GM23338 (cell line): ENCODE results near the gene ANKRD11. TPM values are rescaled to one million over a fixed set of nuclear protein-coding genes. Genes with fewer than 3 reads are reported as not detected.

Source experiments
- ATAC-seq: fragments of 200-7000 bp; cut with Tn5 transposase; 3 replicates; pipeline ENCODE4 v1.9.1; 2020
- DNase-seq: peaks from one replicate; pipeline ENCODE4 v3.0.0-alpha.2; 2015; ENCODE audit warnings: low spot score
- H2AFZ ChIP-seq: fragments of 200-600 bp; sonication (generic); 2 replicates; pipeline ENCODE4 v1.8.0; 2016; ENCODE audit warnings: antibody characterized with exemption, mild to moderate bottlenecking, moderate library complexity
- H3F3A ChIP-seq: fragments of 200-600 bp; sonication (generic); replicated peaks from 2 replicates; pipeline ENCODE4 v1.8.0; 2017; ENCODE audit warnings: antibody characterized with exemption, mixed run types, low read depth
- H3K27ac ChIP-seq: fragments of 200-600 bp; sonication (generic); 2 replicates; pipeline ENCODE4 v1.6.1; 2016; ENCODE audit warnings: low read depth
- H3K27me3 ChIP-seq: fragments of 200-600 bp; sonication (generic); 2 replicates; pipeline ENCODE4 v1.8.0; 2016; ENCODE audit warnings: mild to moderate bottlenecking, mixed run types, moderate library complexity; ENCODE audit not compliant: insufficient read depth
- H3K36me3 ChIP-seq: fragments of 200-600 bp; sonication (generic); 2 replicates; pipeline ENCODE4 v1.8.0; 2016; ENCODE audit warnings: mild to moderate bottlenecking; ENCODE audit not compliant: insufficient read depth
- H3K4me1 ChIP-seq: fragments of 200-600 bp; sonication (generic); 2 replicates; pipeline ENCODE4 v1.8.0; 2016; ENCODE audit warnings: mild to moderate bottlenecking, moderate library complexity; ENCODE audit not compliant: insufficient read depth
- H3K4me2 ChIP-seq: fragments of 200-600 bp; sonication (generic); 2 replicates; pipeline ENCODE4 v1.7.1; 2017; ENCODE audit warnings: mixed run types
- H3K4me3 ChIP-seq: fragments of 200-600 bp; sonication (generic); 2 replicates; pipeline ENCODE4 v1.6.1; 2016; ENCODE audit warnings: mixed run types
- H3K79me2 ChIP-seq: fragments of 200-600 bp; sonication (generic); replicated peaks from 2 replicates; pipeline ENCODE4 v1.8.0; 2017; ENCODE audit warnings: mild to moderate bottlenecking; ENCODE audit not compliant: insufficient read depth
- H3K9me2 ChIP-seq: fragments of 200-600 bp; sonication (generic); 2 replicates; pipeline ENCODE4 v1.8.0; 2017; ENCODE audit not compliant: insufficient read depth
- H4K20me1 ChIP-seq: fragments of 200-600 bp; sonication (generic); replicated peaks from 2 replicates; pipeline ENCODE4 v1.8.0; 2017; ENCODE audit warnings: mild to moderate bottlenecking; ENCODE audit not compliant: insufficient read depth
- H3K27ac Mint-ChIP-seq: 2 replicates; pipeline ENCODE4 v1.8.0; 2020; ENCODE audit warnings: inconsistent platforms, mild to moderate bottlenecking, moderate library complexity, mixed read lengths
- H3K27me3 Mint-ChIP-seq: 3 replicates; pipeline ENCODE4 v1.8.0; 2022; ENCODE audit warnings: low read depth, mild to moderate bottlenecking, moderate library complexity, mixed read lengths, inconsistent platforms; ENCODE audit not compliant: insufficient read depth, poor library complexity
- H3K36me3 Mint-ChIP-seq: 3 replicates; pipeline ENCODE4 v1.8.0; 2021; ENCODE audit warnings: low read depth, mild to moderate bottlenecking, inconsistent platforms, moderate library complexity, mixed read lengths
- H3K4me1 Mint-ChIP-seq: 3 replicates; pipeline ENCODE4 v1.8.0; 2020; ENCODE audit warnings: mild to moderate bottlenecking, inconsistent platforms, mixed read lengths
- H3K4me3 Mint-ChIP-seq: 3 replicates; pipeline ENCODE4 v1.8.0; 2021; ENCODE audit warnings: moderate library complexity, mild to moderate bottlenecking, inconsistent platforms, mixed read lengths
- H3K9me3 Mint-ChIP-seq: 3 replicates; pipeline ENCODE4 v1.8.0; 2020; ENCODE audit warnings: moderate library complexity, mild to moderate bottlenecking, inconsistent platforms, mixed read lengths
- CREB1 ChIP-seq: fragments of 250-450 bp; sonication (Bioruptor Pico); IDR thresholded peaks from 2 replicates; pipeline ENCODE4 v1.5.0; 2020; ENCODE audit warnings: low read depth, mild to moderate bottlenecking, moderate library complexity
- ETS1 ChIP-seq: IDR thresholded peaks from 2 replicates; pipeline ENCODE4 v1.6.1; 2016; ENCODE audit warnings: antibody characterized with exemption
- EZH2 ChIP-seq: fragments of 200-600 bp; sonication (generic); IDR thresholded peaks from one replicate; pipeline ENCODE4 v1.8.0; 2017; ENCODE audit warnings: antibody characterized with exemption, mild to moderate bottlenecking, low read depth; ENCODE audit not compliant: unreplicated experiment
- EZH2phosphoT487 ChIP-seq: fragments of 200-600 bp; sonication (generic); IDR thresholded peaks from one replicate; pipeline ENCODE4 v1.8.1; 2018; ENCODE audit warnings: antibody characterized with exemption; ENCODE audit not compliant: unreplicated experiment
- JUNB ChIP-seq: IDR thresholded peaks from one replicate; pipeline ENCODE4 v1.6.1; 2016; ENCODE audit warnings: antibody characterized with exemption; ENCODE audit not compliant: unreplicated experiment
- POLR2AphosphoS5 ChIP-seq: IDR thresholded peaks from 2 replicates; pipeline ENCODE4 v1.6.1; 2016; ENCODE audit warnings: antibody characterized with exemption, low read depth
- STAT1 ChIP-seq: IDR thresholded peaks from one replicate; pipeline ENCODE4 v1.6.1; 2016; ENCODE audit warnings: antibody characterized with exemption; ENCODE audit not compliant: unreplicated experiment
- ZNF114 ChIP-seq: fragments of 250-450 bp; sonication (Bioruptor Pico); IDR thresholded peaks from 2 replicates; pipeline ENCODE4 v1.5.0; 2020; ENCODE audit warnings: mild to moderate bottlenecking, moderate library complexity
- ZNF331 ChIP-seq: fragments of 250-450 bp; sonication (Bioruptor Pico); IDR thresholded peaks from 2 replicates; pipeline ENCODE4 v1.5.0; 2020; ENCODE audit warnings: low read depth, mild to moderate bottlenecking, moderate library complexity
- ZNF462 ChIP-seq: fragments of 250-450 bp; sonication (Bioruptor Pico); IDR thresholded peaks from 2 replicates; pipeline ENCODE4 v1.5.0; 2020; ENCODE audit warnings: mild to moderate bottlenecking, moderate library complexity
- polyA plus RNA-seq: library from polyadenylated mRNA; unstranded; fragments of >200 nt; fragmentation: Nextera tagmentation; extraction: Ambion mirVana; gene quantifications from 2 replicates; pipeline ENCODE4 v1.2.1, GENCODE V29; 2016
- total RNA-seq: library from RNA; depleted of rRNA; stranded (reverse); fragments of >200 nt; shearing (Covaris generic); gene quantifications from 2 replicates; pipeline ENCODE4 v1.2.3, GENCODE V29; 2014
- TF ChIP-seq, protein P1 (sequence below): IDR thresholded peaks from one replicate; pipeline ENCODE4 v1.6.1; 2018; ENCODE audit warnings: antibody characterized with exemption; ENCODE audit not compliant: unreplicated experiment

The ANKRD11 gene
- total and polyA plus RNA-seq, 2 experiments from 2014 or later, result 130 to 159 TPM

GRCh38 chr16:89224665-89225064 is 265.7 kb downstream of the ANKRD11 start (continued):
- TF ChIP-seq ETS1 (no peak), ZNF114 (CRISPR knock-in tag) (no peak), JUNB (no peak), ZNF331 (CRISPR knock-in tag) (no peak)

DNA sequence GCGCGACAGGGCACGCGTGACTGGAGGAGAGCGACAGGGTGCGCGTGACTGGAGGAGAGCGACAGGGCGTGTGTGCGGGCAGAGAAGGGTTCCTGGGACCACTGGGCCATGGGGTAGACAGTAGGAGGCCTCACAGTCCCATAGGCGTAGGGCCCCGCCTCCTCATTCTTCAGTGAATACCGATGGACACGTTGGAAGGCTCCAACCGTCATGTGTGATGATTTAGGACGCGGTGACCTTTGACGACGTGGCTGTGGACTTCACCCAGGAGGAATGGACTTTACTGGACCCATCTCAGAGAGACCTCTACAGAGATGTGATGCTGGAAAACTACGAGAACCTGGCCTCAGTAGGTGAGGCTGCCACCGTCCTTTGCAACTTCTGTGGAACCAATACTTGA is 267.4 kb downstream of the ANKRD11 start:
- ATAC-seq, result no peak
- TF ChIP-seq ETS1, result no peak
- TF ChIP-seq EZH2phosphoT487, result no peak
- TF ChIP-seq STAT1, result no peak
- no peak for TF ChIP-seq CREB1 (CRISPR knock-in tag)
- no peak for TF ChIP-seq POLR2AphosphoS5
- TF ChIP-seq ZNF462 (CRISPR knock-in tag), result no peak
- no peak for TF ChIP-seq ZNF331 (CRISPR knock-in tag)
- TF ChIP-seq ZNF114 (CRISPR knock-in tag), result no peak
- TF ChIP-seq EZH2, result no peak
- TF ChIP-seq JUNB, result no peak
- TF ChIP-seq, protein P1, sequence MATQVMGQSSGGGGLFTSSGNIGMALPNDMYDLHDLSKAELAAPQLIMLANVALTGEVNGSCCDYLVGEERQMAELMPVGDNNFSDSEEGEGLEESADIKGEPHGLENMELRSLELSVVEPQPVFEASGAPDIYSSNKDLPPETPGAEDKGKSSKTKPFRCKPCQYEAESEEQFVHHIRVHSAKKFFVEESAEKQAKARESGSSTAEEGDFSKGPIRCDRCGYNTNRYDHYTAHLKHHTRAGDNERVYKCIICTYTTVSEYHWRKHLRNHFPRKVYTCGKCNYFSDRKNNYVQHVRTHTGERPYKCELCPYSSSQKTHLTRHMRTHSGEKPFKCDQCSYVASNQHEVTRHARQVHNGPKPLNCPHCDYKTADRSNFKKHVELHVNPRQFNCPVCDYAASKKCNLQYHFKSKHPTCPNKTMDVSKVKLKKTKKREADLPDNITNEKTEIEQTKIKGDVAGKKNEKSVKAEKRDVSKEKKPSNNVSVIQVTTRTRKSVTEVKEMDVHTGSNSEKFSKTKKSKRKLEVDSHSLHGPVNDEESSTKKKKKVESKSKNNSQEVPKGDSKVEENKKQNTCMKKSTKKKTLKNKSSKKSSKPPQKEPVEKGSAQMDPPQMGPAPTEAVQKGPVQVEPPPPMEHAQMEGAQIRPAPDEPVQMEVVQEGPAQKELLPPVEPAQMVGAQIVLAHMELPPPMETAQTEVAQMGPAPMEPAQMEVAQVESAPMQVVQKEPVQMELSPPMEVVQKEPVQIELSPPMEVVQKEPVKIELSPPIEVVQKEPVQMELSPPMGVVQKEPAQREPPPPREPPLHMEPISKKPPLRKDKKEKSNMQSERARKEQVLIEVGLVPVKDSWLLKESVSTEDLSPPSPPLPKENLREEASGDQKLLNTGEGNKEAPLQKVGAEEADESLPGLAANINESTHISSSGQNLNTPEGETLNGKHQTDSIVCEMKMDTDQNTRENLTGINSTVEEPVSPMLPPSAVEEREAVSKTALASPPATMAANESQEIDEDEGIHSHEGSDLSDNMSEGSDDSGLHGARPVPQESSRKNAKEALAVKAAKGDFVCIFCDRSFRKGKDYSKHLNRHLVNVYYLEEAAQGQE, result no peak

More for the DNA sequence above, 267.4 kb downstream of the ANKRD11 start:
- no peak overlapping the region for H3K27ac Mint-ChIP-seq
- H3K4me3 Mint-ChIP-seq, result no peak overlapping the region
- Histone ChIP-seq H3K9me2 (no peaks in the 10 kb centered on the region), H3F3A (no peaks in the 10 kb centered on the region), H3K36me3 (peaks cover 27% of the 10 kb centered on the region), H3K4me3 (no peak overlapping the region), H2AFZ (no peak overlapping the region), H3K4me1 (peaks cover 6% of the 10 kb centered on the region; the same call in 1 of the 2 replicates), H3K4me2 (no peak overlapping the region), H3K27me3 (no peaks in the 10 kb centered on the region), H4K20me1 (peaks cover 3% of the 10 kb centered on the region; the same call in 1 of the 2 replicates), H3K79me2 (peaks cover 13% of the 10 kb centered on the region), H3K27ac (no peak overlapping the region)
- H3K9me3 Mint-ChIP-seq, result peaks cover 19% of the 10 kb centered on the region
- DNase-seq, result no peak
- peaks cover 8% of the 10 kb centered on the region for H3K27me3 Mint-ChIP-seq
- no peaks in the 10 kb centered on the region; the same call in 2 of the 3 replicates for H3K4me1 Mint-ChIP-seq
- H3K36me3 Mint-ChIP-seq, result peaks cover 57% of the 10 kb centered on the region
